Measurements from ENCODE around the gene DHRS4. TPM values are rescaled to one million over a fixed set of nuclear protein-coding genes. Genes with fewer than 3 reads are reported as not detected.

The DHRS4 gene
- total RNA-seq, 2 donors from 2014 or later = 37.0 to 40.6 TPM

GRCh38 chr14:23929136-23929535 is 24.4 kb upstream of the DHRS4 start:
- H3K4me1 ChIP-seq (replicated peaks) = no peaks in the 10 kb centered on the region
- no peaks in the 10 kb centered on the region for H3K9me3 ChIP-seq
- DNase-seq (ENCODE audit: low spot score) = no peak
- no peaks in the 10 kb centered on the region for H3K36me3 ChIP-seq
- H3K27ac ChIP-seq = no peak overlapping the region
- TF ChIP-seq, protein P1, sequence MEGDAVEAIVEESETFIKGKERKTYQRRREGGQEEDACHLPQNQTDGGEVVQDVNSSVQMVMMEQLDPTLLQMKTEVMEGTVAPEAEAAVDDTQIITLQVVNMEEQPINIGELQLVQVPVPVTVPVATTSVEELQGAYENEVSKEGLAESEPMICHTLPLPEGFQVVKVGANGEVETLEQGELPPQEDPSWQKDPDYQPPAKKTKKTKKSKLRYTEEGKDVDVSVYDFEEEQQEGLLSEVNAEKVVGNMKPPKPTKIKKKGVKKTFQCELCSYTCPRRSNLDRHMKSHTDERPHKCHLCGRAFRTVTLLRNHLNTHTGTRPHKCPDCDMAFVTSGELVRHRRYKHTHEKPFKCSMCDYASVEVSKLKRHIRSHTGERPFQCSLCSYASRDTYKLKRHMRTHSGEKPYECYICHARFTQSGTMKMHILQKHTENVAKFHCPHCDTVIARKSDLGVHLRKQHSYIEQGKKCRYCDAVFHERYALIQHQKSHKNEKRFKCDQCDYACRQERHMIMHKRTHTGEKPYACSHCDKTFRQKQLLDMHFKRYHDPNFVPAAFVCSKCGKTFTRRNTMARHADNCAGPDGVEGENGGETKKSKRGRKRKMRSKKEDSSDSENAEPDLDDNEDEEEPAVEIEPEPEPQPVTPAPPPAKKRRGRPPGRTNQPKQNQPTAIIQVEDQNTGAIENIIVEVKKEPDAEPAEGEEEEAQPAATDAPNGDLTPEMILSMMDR (IDR thresholded peaks at IDR 0.05) = no peak
- no peak for TF ChIP-seq POLR2AphosphoS5 (IDR thresholded peaks at IDR 0.05)
- no peak for TF ChIP-seq POLR2A (IDR thresholded peaks at IDR 0.05)
- no peaks in the 10 kb centered on the region for H3K27me3 ChIP-seq (replicated peaks; ENCODE audit: insufficient read depth)
- H3K4me3 ChIP-seq = no peak overlapping the region
- WGBS = 78% methylated on average over 5 of the region's 5 CpGs
- intact Hi-C loops (cut with DNase I) = no loop called here

DNA sequence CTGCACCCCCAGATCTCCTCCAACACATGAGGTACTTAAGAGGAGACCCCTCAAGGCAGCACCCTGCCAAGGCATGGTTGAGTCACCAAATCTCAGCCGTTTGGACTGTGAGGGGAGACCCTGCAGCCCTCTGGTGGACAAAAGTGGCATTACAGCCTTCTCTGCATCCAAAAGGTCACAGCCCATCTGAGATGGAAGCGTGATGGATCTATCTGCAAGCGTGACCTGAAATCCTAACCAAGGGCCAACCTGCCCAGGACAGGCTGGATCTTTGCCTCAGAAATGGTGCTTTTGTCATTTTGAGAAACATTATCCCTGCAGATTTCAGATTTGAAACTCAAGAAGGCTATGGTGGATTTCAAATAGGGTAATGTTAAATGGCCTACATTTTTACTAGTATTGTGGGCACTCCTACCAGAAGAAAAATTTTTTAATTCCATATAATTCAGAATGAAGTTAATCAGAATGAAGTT is 23.7 kb upstream of the DHRS4 start:
- WGBS = 2% methylated on average over 3 of the region's 3 CpGs
- TF ChIP-seq POLR2AphosphoS5 (IDR thresholded peaks at IDR 0.05) (peak; percentile 23), POLR2A (IDR thresholded peaks at IDR 0.05) (no peak)
- TF ChIP-seq, protein P1 (IDR thresholded peaks at IDR 0.05) = peak; percentile 73 to 91 (median 82)
- intact Hi-C loops (cut with DNase I) = loop anchor here (5.0 to 10.0 kb wide), 2 partner anchors 205 to 298 kb away; no protein-coding TSS in a partner anchor
- Histone ChIP-seq H3K36me3 (no peaks in the 10 kb centered on the region), H3K4me3 (no peak overlapping the region), H3K27me3 (replicated peaks; ENCODE audit: insufficient read depth) (no peaks in the 10 kb centered on the region), H3K27ac (no peak overlapping the region), H3K4me1 (replicated peaks) (no peaks in the 10 kb centered on the region), H3K9me3 (no peaks in the 10 kb centered on the region)
- peak; percentile 67 for DNase-seq (ENCODE audit: low spot score)

DNA sequence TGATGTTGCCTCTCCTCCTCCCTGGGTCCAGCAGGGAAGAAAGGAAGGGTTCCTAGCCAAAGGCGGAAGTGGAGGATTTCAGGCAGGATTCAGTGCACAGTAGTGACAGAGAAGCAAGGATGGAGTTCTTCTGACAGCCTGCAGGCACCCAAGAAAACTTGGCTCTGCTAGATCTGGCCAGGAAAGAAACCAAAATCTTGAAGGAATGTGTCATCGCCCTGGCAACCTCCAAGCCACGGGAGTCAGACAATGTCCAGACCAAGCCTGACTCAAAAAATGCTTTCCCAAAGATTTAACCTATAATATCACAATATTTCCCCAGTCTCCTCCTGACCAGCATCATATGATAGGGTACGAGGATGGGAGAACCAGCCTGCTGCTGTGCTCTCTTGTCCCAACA is 22.8 kb upstream of the DHRS4 start:
- 65% methylated on average over 4 of the region's 4 CpGs for WGBS
- intact Hi-C loops (cut with DNase I) = loop anchor here (5.0 to 10.0 kb wide), 2 partner anchors 206 to 298 kb away; no protein-coding TSS in a partner anchor
- Histone ChIP-seq H3K4me3 (no peak overlapping the region), H3K27me3 (replicated peaks; ENCODE audit: insufficient read depth) (no peaks in the 10 kb centered on the region), H3K4me1 (replicated peaks) (no peaks in the 10 kb centered on the region), H3K36me3 (no peaks in the 10 kb centered on the region), H3K9me3 (no peaks in the 10 kb centered on the region), H3K27ac (no peak overlapping the region)
- TF ChIP-seq POLR2A (IDR thresholded peaks at IDR 0.05) (no peak), POLR2AphosphoS5 (IDR thresholded peaks at IDR 0.05) (no peak)
- TF ChIP-seq, protein P1 (IDR thresholded peaks at IDR 0.05) = no peak
- no peak for DNase-seq (ENCODE audit: low spot score)

- H3K9me3 ChIP-seq = no peaks in the 10 kb centered on the region
- no peak for DNase-seq (ENCODE audit: low spot score)
- no peak overlapping the region for H3K27ac ChIP-seq
- no peak overlapping the region for H3K4me3 ChIP-seq
- TF ChIP-seq, protein P1 (IDR thresholded peaks at IDR 0.05) = no peak
- TF ChIP-seq POLR2AphosphoS5 (IDR thresholded peaks at IDR 0.05) (no peak), POLR2A (IDR thresholded peaks at IDR 0.05) (no peak)
- H3K27me3 ChIP-seq (replicated peaks; ENCODE audit: insufficient read depth) = no peaks in the 10 kb centered on the region
- 72% methylated on average over 6 of the region's 6 CpGs for WGBS
- H3K36me3 ChIP-seq = no peaks in the 10 kb centered on the region
- no peaks in the 10 kb centered on the region for H3K4me1 ChIP-seq (replicated peaks)
- intact Hi-C loops (cut with DNase I) = loop anchor here (5.0 to 10.0 kb wide), 2 partner anchors 207 to 300 kb away; no protein-coding TSS in a partner anchor
These were observed 21.8 kb upstream of the DHRS4 start for GRCh38 chr14:23931721-23932289.

- Histone ChIP-seq H3K4me1 (replicated peaks) (no peaks in the 10 kb centered on the region), H3K27ac (no peak overlapping the region), H3K36me3 (no peaks in the 10 kb centered on the region), H3K4me3 (no peak overlapping the region), H3K27me3 (replicated peaks; ENCODE audit: insufficient read depth) (no peaks in the 10 kb centered on the region), H3K9me3 (no peaks in the 10 kb centered on the region)
- 68% methylated on average over 3 of the region's 3 CpGs for WGBS
- intact Hi-C loops (cut with DNase I) = loop anchor here (5.0 to 10.0 kb wide), 2 partner anchors 208 to 300 kb away; no protein-coding TSS in a partner anchor
- no peak for DNase-seq (ENCODE audit: low spot score)
- TF ChIP-seq POLR2A (IDR thresholded peaks at IDR 0.05) = no peak
- TF ChIP-seq, protein P1 (IDR thresholded peaks at IDR 0.05) = no peak
- TF ChIP-seq POLR2AphosphoS5 (IDR thresholded peaks at IDR 0.05) = no peak
These were observed 20.9 kb upstream of the DHRS4 start for GRCh38 chr14:23932639-23933038.
